Activated CD4-positive, alpha-beta T cell treated with anti-CD3 and anti-CD28 coated beads, Interleukin-2, Interleukin-6, amounts not matched to agents 100 ng/mL and 50 ng/mL, durations not matched to agents 16 hours and 8 hours (primary cell): ENCODE results near the gene C9orf78.
A peak's percentile ranks its signal among the peaks of the same experiment; 100 is the strongest.

Experiments
- DNase-seq: peaks from one replicate; pipeline ENCODE4 v3.0.0-alpha.2; 2020

C9orf78 gene

GRCh38 chr9:129867136-129868022 is 32.3 kb upstream of the C9orf78 start:
- peak; percentile 37 for DNase-seq

GRCh38 chr9:129866394-129867135 is 31.5 kb upstream of the C9orf78 start:
- peak; percentile 43 for DNase-seq

- DNase-seq, result peak; percentile 22
Measured at GRCh38 chr9:129865668-129866320, 30.7 kb upstream of the C9orf78 start.

- DNase-seq, result peak; percentile 73
Measured at GRCh38 chr9:129864991-129865647, 30.0 kb upstream of the C9orf78 start.

- DNase-seq, result peak; percentile 92
Measured at GRCh38 chr9:129863059-129863690, 28.1 kb upstream of the C9orf78 start.

GRCh38 chr9:129861447-129861827 is 26.4 kb upstream of the C9orf78 start:
- no peak for DNase-seq

GRCh38 chr9:129860653-129861446 is 25.8 kb upstream of the C9orf78 start:
- DNase-seq, result peak; percentile 62

- no peak for DNase-seq
Measured at GRCh38 chr9:129858167-129858962, 23.3 kb upstream of the C9orf78 start.

GRCh38 chr9:129857207-129857606 is 22.1 kb upstream of the C9orf78 start:
- DNase-seq, result no peak

- DNase-seq, result no peak
Measured at GRCh38 chr9:129854588-129855110, 19.6 kb upstream of the C9orf78 start.

- DNase-seq, result no peak
Measured at GRCh38 chr9:129853614-129854013, 18.5 kb upstream of the C9orf78 start.

- no peak for DNase-seq
Measured at GRCh38 chr9:129852579-129852978, 17.5 kb upstream of the C9orf78 start.

- no peak for DNase-seq
Measured at GRCh38 chr9:129851821-129852220, 16.7 kb upstream of the C9orf78 start.

- no peak for DNase-seq
Measured at GRCh38 chr9:129850821-129851550, 15.9 kb upstream of the C9orf78 start.

- no peak for DNase-seq
Measured at GRCh38 chr9:129849901-129850300, 14.8 kb upstream of the C9orf78 start.

GRCh38 chr9:129848712-129849441 is 13.8 kb upstream of the C9orf78 start:
- DNase-seq, result no peak

- no peak for DNase-seq
Measured at GRCh38 chr9:129845373-129845772, 10.3 kb upstream of the C9orf78 start.

- DNase-seq, result no peak
Measured at GRCh38 chr9:129841071-129841470, 6.0 kb upstream of the C9orf78 start.

GRCh38 chr9:129840034-129840433 is 5.0 kb upstream of the C9orf78 start:
- no peak for DNase-seq
